Measurements from ENCODE around the gene NODAL.

NODAL gene

DNA sequence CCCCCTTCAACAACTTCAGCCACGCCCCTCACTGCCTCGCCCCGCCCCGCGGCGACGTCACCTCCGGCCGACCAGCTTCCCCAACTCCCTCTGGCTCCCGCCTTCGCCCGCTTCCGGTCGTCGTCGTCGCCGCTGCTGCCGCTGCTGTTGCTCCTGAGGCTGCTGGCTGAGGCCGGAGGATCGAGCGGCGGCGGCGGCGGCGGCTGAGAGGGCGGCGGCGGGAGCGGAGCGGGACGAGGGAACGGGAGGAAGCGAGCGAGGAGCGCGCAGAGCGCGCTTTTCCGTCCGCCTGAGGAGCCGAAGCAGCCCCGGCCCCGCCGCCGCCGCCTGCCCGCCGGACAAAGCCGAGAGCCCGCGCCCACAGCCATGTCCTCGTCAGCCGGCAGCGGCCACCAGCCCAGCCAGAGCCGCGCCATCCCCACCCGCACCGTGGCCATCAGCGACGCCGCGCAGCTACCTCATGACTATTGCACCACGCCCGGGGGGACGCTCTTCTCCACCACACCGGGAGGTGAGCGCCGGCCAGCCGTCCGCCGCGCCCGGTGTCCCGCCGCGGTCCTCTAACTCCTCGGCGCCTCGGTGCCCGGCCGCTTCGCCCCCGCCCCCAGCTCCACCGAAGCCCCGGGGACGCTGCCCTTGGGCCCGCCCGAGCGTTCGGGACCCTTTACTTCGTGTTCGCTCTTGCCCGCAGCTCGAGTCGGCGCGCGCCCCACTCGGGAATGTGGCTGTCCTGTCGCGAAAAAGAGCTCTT lies 37.3 kb downstream of the NODAL start, which contains the start of gene EIF4EBP2:
EIF4EBP2 (plus strand) TSS at position 110 of the 751 bp plus-strand sequence; CDS start at position 367, 257 bp downstream.
- peak; percentile 95 for DNase-seq (ENCODE audit: low spot score)
- Histone ChIP-seq H3K27me3 (ENCODE audit: control insufficient read depth in 3 of 3, insufficient read depth in 3 of 3, low read depth in 1 of 3, low read length in 3 of 3) (no peaks in the 10 kb centered on the region), H4K91ac (ENCODE audit: low read depth, low read length, poor library complexity) (no peak within 1 kb of the TSS), H3K9ac (ENCODE audit: low read depth, low read length, poor library complexity) (peak within 1 kb of the TSS; percentile 100), H2AFZ (ENCODE audit: low read length) (peak within 1 kb of the TSS; percentile 83), H2BK12ac (ENCODE audit: low read length) (peak within 1 kb of the TSS; percentile 93), H3K14ac (ENCODE audit: low read length) (peak within 1 kb of the TSS; percentile 94), H3K4ac (ENCODE audit: low read length) (peak within 1 kb of the TSS; percentile 89), H3K23ac (ENCODE audit: low read depth, low read length, poor library complexity) (peak within 1 kb of the TSS; percentile 98), H3K79me1 (ENCODE audit: low read depth, low read length) (peaks cover 3% of the 10 kb centered on the region), H4K8ac (ENCODE audit: low read depth, low read length) (peak within 1 kb of the TSS; percentile 88), H3K4me1 (ENCODE audit: control insufficient read depth in 2 of 2, insufficient read depth in 1 of 2, low read depth in 1 of 2, low read length in 2 of 2) (peaks cover 3 to 6% of the 10 kb centered on the region in 2 donors), H2BK15ac (ENCODE audit: low read length) (peak within 1 kb of the TSS; percentile 27), H2AK5ac (ENCODE audit: low read depth, low read length) (peak within 1 kb of the TSS; percentile 98), H3K18ac (ENCODE audit: low read length) (peak within 1 kb of the TSS; percentile 98), H3K4me3 (ENCODE audit: low read length in 2 of 2) (peak within 1 kb of the TSS; percentile 97 to 98), H3K36me3 (replicated peaks in 1 of 2; ENCODE audit: control insufficient read depth in 2 of 2, insufficient read depth in 2 of 2, low read length in 2 of 2) (peaks cover 2 to 23% of the 10 kb centered on the region in 2 donors), H3K27ac (replicated peaks; ENCODE audit: low read length) (no peak within 1 kb of the TSS), H2BK120ac (ENCODE audit: low read depth, low read length) (no peak within 1 kb of the TSS), H2BK5ac (ENCODE audit: low read length) (peak within 1 kb of the TSS; percentile 13), H3K9me3 (replicated peaks in 1 of 2; ENCODE audit: control insufficient read depth in 2 of 2, insufficient read depth in 1 of 2, low read depth in 1 of 2, low read length in 2 of 2) (peaks cover 2 to 14% of the 10 kb centered on the region in 2 donors), H3K4me2 (ENCODE audit: insufficient read depth, low read length, poor library complexity, severe bottlenecking) (peak within 1 kb of the TSS; percentile 85)
- no CpG with 5 or more reads among the region's 103 CpGs for WGBS, 2 donors (ENCODE audit: extremely low coverage in 2 of 2, insufficient read length in 2 of 2, insufficient replicate concordance in 1 of 2)

DNA sequence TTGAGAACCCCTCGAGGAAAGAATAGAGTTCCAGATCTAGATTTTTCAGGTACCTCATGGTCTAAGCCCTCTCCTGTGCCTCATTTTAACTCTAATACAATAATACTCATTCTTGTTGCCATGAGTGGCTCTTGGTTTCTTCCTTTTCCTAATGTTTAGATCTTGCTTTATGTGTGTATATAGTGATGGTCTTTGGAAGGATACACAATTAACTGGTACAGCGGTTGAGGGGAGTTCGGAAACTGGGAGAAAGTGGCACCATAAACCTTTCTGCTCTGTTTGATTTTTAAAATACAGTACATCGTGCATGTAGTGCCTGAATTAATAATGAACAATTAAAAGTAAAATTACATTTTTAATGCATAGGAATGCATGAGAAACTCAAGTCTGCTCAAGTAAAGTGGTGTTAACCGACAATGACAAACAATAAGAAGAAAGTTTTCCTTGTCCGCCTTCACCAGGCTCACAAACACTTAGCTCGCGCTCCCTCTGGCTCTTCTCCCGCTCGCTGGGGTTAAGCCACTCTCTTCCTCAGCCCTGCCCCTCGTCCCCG lies 37.9 kb downstream of the NODAL start:
- Histone ChIP-seq H3K79me1 (ENCODE audit: low read depth, low read length) (peaks cover 3% of the 10 kb centered on the region), H3K36me3 (replicated peaks in 1 of 2; ENCODE audit: control insufficient read depth in 2 of 2, insufficient read depth in 2 of 2, low read length in 2 of 2) (peaks cover 2 to 17% of the 10 kb centered on the region in 2 donors), H3K23ac (ENCODE audit: low read depth, low read length, poor library complexity) (peak overlapping the region; percentile 98), H3K9me3 (replicated peaks in 1 of 2; ENCODE audit: control insufficient read depth in 2 of 2, insufficient read depth in 1 of 2, low read depth in 1 of 2, low read length in 2 of 2) (peaks cover 2 to 10% of the 10 kb centered on the region in 2 donors), H2AK5ac (ENCODE audit: low read depth, low read length) (no peak overlapping the region), H2BK5ac (ENCODE audit: low read length) (no peak overlapping the region), H2BK15ac (ENCODE audit: low read length) (no peak overlapping the region), H3K4ac (ENCODE audit: low read length) (no peak overlapping the region), H4K91ac (ENCODE audit: low read depth, low read length, poor library complexity) (no peak overlapping the region), H3K14ac (ENCODE audit: low read length) (no peak overlapping the region), H4K8ac (ENCODE audit: low read depth, low read length) (no peak overlapping the region), H2BK120ac (ENCODE audit: low read depth, low read length) (no peak overlapping the region), H2AFZ (ENCODE audit: low read length) (peak overlapping the region; percentile 83), H3K4me3 (ENCODE audit: low read length in 2 of 2) (peak overlapping the region in 1 of 2 donors; percentile 98), H3K4me1 (ENCODE audit: control insufficient read depth in 2 of 2, insufficient read depth in 1 of 2, low read depth in 1 of 2, low read length in 2 of 2) (peaks cover 3 to 6% of the 10 kb centered on the region in 2 donors), H3K9ac (ENCODE audit: low read depth, low read length, poor library complexity) (no peak overlapping the region), H3K27ac (replicated peaks; ENCODE audit: low read length) (no peak overlapping the region), H2BK12ac (ENCODE audit: low read length) (no peak overlapping the region), H3K4me2 (ENCODE audit: insufficient read depth, low read length, poor library complexity, severe bottlenecking) (no peak overlapping the region), H3K18ac (ENCODE audit: low read length) (no peak overlapping the region), H3K27me3 (ENCODE audit: control insufficient read depth in 3 of 3, insufficient read depth in 3 of 3, low read depth in 1 of 3, low read length in 3 of 3) (no peaks in the 10 kb centered on the region)
- no CpG with 5 or more reads among the region's 12 CpGs for WGBS, 2 donors (ENCODE audit: extremely low coverage in 2 of 2, insufficient read length in 2 of 2, insufficient replicate concordance in 1 of 2)
- DNase-seq (ENCODE audit: low spot score) = no peak

DNA sequence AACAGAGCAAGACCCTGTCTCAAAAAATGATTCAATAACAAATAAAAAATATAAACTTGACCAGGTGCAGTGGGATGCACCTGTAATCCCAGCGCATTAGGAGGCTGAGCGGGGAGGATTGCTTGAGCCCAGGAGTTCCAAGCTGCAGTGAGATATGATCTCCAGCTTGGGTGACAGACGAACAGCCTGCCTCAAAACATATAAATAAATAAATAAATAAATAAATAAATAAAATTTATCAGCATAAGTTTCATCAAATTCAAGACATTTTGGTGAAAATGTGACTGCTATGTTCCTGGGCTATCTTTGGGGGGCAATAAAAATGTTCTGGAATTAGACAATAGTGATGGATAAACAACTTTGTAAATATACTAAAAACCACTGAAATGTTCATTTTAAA lies 42.3 kb downstream of the NODAL start:
- Histone ChIP-seq H3K27ac (replicated peaks; ENCODE audit: low read length) (no peak overlapping the region), H3K14ac (ENCODE audit: low read length) (no peak overlapping the region), H3K79me1 (ENCODE audit: low read depth, low read length) (peaks cover under 1% of the 10 kb centered on the region), H2BK12ac (ENCODE audit: low read length) (no peak overlapping the region), H4K8ac (ENCODE audit: low read depth, low read length) (no peak overlapping the region), H3K36me3 (replicated peaks in 1 of 2; ENCODE audit: control insufficient read depth in 2 of 2, insufficient read depth in 2 of 2, low read length in 2 of 2) (no peaks in the 10 kb centered on the region), H3K9ac (ENCODE audit: low read depth, low read length, poor library complexity) (no peak overlapping the region), H2BK15ac (ENCODE audit: low read length) (no peak overlapping the region), H3K4me2 (ENCODE audit: insufficient read depth, low read length, poor library complexity, severe bottlenecking) (no peak overlapping the region), H3K4ac (ENCODE audit: low read length) (no peak overlapping the region), H3K23ac (ENCODE audit: low read depth, low read length, poor library complexity) (no peak overlapping the region), H3K4me3 (ENCODE audit: low read length in 2 of 2) (no peak overlapping the region), H2AK5ac (ENCODE audit: low read depth, low read length) (no peak overlapping the region), H2BK120ac (ENCODE audit: low read depth, low read length) (no peak overlapping the region), H3K9me3 (replicated peaks in 1 of 2; ENCODE audit: control insufficient read depth in 2 of 2, insufficient read depth in 1 of 2, low read depth in 1 of 2, low read length in 2 of 2) (no peaks in the 10 kb centered on the region), H3K4me1 (ENCODE audit: control insufficient read depth in 2 of 2, insufficient read depth in 1 of 2, low read depth in 1 of 2, low read length in 2 of 2) (no peaks in the 10 kb centered on the region), H4K91ac (ENCODE audit: low read depth, low read length, poor library complexity) (no peak overlapping the region), H3K27me3 (ENCODE audit: control insufficient read depth in 3 of 3, insufficient read depth in 3 of 3, low read depth in 1 of 3, low read length in 3 of 3) (peaks cover 0 to 11% (median 0%) of the 10 kb centered on the region in 3 experiments), H2BK5ac (ENCODE audit: low read length) (no peak overlapping the region), H2AFZ (ENCODE audit: low read length) (no peak overlapping the region), H3K18ac (ENCODE audit: low read length) (no peak overlapping the region)
- DNase-seq (ENCODE audit: low spot score) = no peak
- no CpG with 5 or more reads among the region's 3 CpGs for WGBS, 2 donors (ENCODE audit: extremely low coverage in 2 of 2, insufficient read length in 2 of 2, insufficient replicate concordance in 1 of 2)

DNA sequence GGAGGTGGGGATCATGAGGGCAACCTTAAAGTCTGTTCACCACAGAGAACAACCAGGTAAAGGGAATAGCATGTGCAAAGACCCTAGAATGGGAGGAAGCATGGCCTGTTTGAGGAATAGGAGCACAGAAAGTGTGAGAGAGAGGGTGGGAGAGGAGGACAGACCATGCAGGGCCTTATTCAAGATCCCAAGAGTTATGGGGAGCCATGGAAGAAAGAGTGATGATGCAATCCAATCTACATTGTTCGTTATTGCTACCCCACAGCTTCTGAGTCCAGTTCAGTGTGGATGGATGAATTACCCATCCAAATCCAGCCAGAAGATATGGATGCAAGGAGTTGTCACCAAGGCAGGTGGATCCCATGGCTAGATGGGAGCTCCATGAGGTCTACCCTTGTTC lies 45.3 kb downstream of the NODAL start:
- Histone ChIP-seq H3K27ac (replicated peaks; ENCODE audit: low read length) (no peak overlapping the region), H4K91ac (ENCODE audit: low read depth, low read length, poor library complexity) (no peak overlapping the region), H3K4me3 (ENCODE audit: low read length in 2 of 2) (no peak overlapping the region), H3K23ac (ENCODE audit: low read depth, low read length, poor library complexity) (no peak overlapping the region), H3K9me3 (replicated peaks in 1 of 2; ENCODE audit: control insufficient read depth in 2 of 2, insufficient read depth in 1 of 2, low read depth in 1 of 2, low read length in 2 of 2) (no peaks in the 10 kb centered on the region), H3K4me2 (ENCODE audit: insufficient read depth, low read length, poor library complexity, severe bottlenecking) (no peak overlapping the region), H2BK12ac (ENCODE audit: low read length) (no peak overlapping the region), H3K36me3 (replicated peaks in 1 of 2; ENCODE audit: control insufficient read depth in 2 of 2, insufficient read depth in 2 of 2, low read length in 2 of 2) (no peaks in the 10 kb centered on the region), H3K79me1 (ENCODE audit: low read depth, low read length) (no peaks in the 10 kb centered on the region), H2AK5ac (ENCODE audit: low read depth, low read length) (no peak overlapping the region), H3K4me1 (ENCODE audit: control insufficient read depth in 2 of 2, insufficient read depth in 1 of 2, low read depth in 1 of 2, low read length in 2 of 2) (no peaks in the 10 kb centered on the region), H3K27me3 (ENCODE audit: control insufficient read depth in 3 of 3, insufficient read depth in 3 of 3, low read depth in 1 of 3, low read length in 3 of 3) (peaks cover 0 to 11% (median 0%) of the 10 kb centered on the region in 3 experiments), H3K9ac (ENCODE audit: low read depth, low read length, poor library complexity) (no peak overlapping the region), H3K4ac (ENCODE audit: low read length) (no peak overlapping the region), H3K14ac (ENCODE audit: low read length) (no peak overlapping the region), H4K8ac (ENCODE audit: low read depth, low read length) (no peak overlapping the region), H2BK15ac (ENCODE audit: low read length) (no peak overlapping the region), H2BK120ac (ENCODE audit: low read depth, low read length) (no peak overlapping the region), H2BK5ac (ENCODE audit: low read length) (no peak overlapping the region), H3K18ac (ENCODE audit: low read length) (no peak overlapping the region), H2AFZ (ENCODE audit: low read length) (no peak overlapping the region)
- no CpG with 5 or more reads among the region's 1 CpG for WGBS, 2 donors (ENCODE audit: extremely low coverage in 2 of 2, insufficient read length in 2 of 2, insufficient replicate concordance in 1 of 2)
- no peak for DNase-seq (ENCODE audit: low spot score)

Data from neuronal stem cell (in vitro differentiated cells).